Activated T-cell treated with anti-CD3 and anti-CD28 coated beads, Interleukin-2, amount 50 U/mL, for 1 hour (primary cell): Measurements from ENCODE around the gene JAM2.

Source experiments
- DNase-seq: peaks from one replicate; pipeline ENCODE4 v3.0.0-alpha.2; 2020

JAM2 gene

GRCh38 chr21:25722631-25723030, 83.6 kb downstream of the JAM2 start:
- no peak for DNase-seq

DNA sequence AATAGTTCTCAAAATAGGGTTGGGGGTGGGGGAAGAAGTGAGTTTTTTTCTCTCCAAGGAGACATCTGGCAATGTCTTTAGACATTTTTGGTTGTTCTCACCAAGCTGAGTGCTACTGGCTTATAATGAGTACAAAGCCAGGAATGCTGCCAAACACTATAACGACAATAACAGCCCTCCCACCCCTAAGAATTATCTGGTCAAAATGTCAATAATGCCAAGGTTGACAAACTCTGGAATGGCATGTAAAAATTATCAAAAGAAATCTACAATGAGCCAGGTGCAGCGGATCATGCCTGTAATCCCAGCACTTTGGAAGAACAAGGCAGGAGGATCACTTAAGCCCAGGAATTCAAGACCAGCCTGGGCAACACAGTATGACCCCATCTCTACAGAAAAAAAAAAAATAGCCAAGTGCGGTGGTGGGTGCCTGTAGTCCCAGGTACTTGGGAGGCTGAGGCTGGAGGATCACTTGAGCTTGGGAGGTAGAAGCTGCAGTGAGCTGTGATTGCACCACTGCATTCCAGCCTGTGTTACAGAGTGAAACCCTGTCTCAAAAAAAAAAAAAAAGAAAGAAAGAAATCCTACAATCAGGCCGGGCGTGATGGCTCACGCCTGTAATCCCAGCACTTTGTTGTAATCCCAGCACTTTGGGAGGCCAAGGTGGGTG, 93.2 kb downstream of the JAM2 start:
- DNase-seq: no peak

GRCh38 chr21:25733859-25734653, 95.0 kb downstream of the JAM2 start:
- DNase-seq: no peak

DNA sequence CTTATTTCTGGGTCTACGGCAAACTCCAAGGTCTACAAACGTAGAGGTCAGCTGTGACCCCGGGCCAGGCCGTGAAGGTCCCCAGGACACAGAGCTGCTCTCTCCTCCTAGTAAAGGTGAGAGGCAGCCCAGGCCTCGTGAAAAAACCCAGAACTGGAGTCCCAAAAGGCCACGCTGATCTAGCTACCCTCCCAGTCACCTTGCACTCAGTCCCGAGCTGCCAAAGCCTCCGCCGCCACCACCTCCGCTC, 95.5 kb downstream of the JAM2 start:
- DNase-seq: no peak

- peak; percentile 98 for DNase-seq
Observed at GRCh38 chr21:25734904-25735645, 96.0 kb downstream of the JAM2 start, which contains the start of the genes ATP5PF and GABPA. TSS of gene ATP5PF (minus strand) at chr21:25734904. CDS start at chr21:25729794, 5,110 bp downstream. TSS of gene GABPA (plus strand) at chr21:25734972. CDS start at chr21:25741599, 6,627 bp downstream.

DNA sequence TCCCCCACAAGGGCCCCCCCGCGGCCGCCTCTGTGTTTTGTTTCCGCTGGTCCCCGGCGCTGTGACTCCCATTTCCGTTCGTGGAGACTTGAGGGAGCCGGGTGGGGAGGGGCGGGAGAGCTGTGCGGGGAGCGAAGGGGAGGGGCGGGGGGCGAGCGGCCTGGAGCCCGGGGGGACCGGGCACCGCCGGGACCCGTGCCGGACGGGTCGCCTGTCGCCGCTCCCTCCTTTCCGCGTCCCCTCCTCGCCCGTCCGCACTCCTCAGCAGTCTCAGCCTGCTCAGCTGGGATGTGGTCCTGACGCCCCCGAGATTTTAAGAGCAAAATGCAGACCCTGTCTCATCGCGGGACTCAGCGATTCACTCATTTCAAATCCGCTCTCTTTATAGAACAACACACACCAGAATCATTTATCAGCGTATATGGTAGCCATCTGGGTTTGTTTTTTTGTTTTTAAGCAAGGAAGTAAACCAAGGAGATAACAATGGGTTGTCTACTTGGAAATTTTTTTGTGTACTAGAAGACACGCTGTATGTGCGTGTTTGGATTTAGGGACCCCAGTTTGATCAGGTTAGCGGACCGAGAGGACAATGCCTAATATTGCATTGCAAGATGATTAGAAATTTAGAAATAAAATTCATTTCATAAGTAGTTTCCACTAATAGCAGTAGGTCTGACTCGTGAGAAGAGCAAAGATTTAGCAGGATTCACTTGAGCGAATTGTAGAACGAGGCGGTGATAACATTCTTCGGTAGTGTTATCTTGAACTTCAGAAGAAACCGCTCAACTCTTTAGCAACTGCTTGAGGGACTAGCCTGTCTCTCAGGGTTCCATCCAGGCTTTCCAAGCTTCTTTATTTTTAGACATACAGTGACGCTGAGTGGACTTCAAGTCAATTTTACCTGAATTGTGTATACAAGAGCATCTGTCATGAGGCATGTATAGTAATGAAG, 96.9 kb downstream of the JAM2 start:
- no peak for DNase-seq

- DNase-seq: no peak
Observed at GRCh38 chr21:25737421-25737820, 98.4 kb downstream of the JAM2 start.

DNA sequence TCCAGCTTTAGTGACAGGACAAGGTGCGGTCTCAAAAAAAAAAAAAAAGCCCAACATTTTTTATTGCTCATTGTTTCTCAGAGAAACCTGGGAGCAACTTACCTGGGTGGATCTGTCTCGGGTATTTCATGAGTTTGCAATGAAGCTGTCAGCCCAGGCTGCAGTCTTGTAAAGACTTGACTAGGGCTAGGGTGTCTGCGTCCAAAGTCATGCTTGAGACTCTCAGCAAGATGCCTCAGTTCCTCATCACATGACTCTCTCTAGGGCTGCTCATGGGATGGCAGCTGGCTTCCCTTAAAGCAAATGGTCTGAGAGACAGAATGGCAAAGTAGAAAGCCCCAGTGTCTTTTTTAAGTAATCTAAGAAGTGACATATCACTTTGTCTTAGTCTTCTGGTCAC, 103.8 kb downstream of the JAM2 start:
- DNase-seq: no peak

- no peak for DNase-seq
Observed at GRCh38 chr21:25744854-25745253, 105.8 kb downstream of the JAM2 start.

- DNase-seq: no peak
Observed at GRCh38 chr21:25750085-25750484, 111.0 kb downstream of the JAM2 start.

GRCh38 chr21:25752416-25752815, 113.4 kb downstream of the JAM2 start:
- no peak for DNase-seq

DNA sequence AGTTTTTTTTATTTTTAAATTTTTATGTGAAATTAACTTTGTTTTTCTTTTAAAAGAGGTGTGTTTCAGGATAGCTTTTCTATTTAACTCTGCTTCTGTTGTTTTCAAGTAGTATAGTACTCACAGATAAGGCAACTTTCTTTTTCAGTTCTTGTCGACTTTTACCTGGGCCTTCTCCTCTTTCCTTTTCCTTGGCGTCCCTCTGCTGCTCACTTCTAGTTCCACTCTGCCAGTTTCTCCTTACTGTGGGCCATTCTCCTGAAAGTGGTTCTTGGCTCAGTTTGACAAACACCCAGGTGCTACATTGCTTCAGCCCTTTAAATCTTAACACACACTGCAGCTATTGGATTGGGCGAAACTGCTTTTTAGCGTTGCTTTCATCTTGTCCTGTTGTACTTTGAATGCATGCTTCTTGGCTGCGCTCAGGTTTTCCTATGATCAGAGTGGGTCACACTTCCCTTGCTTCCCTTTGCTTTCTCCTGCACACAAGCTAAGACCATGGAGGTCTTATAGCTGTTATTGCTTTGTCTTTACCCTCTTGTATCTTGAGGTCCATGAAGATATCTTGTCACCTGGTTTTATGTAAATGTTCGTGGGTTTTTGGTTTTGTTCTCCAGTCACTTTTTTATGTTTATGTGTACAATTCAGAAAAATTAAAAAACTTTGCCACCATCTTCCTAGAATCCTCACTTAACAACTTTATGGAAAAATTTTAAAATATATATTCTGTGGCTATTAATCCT, 117.3 kb downstream of the JAM2 start:
- DNase-seq: no peak

DNA sequence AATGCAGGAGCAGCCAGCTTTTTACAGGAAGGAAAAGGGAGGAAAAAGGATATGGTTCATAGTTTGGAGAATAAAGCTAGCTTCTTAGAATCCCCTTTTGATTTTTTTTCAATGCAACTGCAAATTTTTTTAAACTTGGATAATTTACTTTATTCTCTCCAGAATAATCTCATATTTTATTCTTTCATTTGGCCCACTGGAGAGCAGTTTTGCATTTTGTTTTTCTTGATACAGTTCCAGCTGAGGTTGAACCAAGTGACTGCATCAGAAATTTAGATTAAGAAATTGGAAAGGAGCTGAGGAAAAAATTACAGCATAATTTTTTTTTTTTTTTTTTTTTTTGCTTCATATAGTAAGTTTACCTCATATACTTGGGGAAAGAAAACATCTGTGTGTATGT, 118.5 kb downstream of the JAM2 start:
- no peak for DNase-seq

GRCh38 chr21:25759573-25759972, 120.5 kb downstream of the JAM2 start:
- no peak for DNase-seq

DNA sequence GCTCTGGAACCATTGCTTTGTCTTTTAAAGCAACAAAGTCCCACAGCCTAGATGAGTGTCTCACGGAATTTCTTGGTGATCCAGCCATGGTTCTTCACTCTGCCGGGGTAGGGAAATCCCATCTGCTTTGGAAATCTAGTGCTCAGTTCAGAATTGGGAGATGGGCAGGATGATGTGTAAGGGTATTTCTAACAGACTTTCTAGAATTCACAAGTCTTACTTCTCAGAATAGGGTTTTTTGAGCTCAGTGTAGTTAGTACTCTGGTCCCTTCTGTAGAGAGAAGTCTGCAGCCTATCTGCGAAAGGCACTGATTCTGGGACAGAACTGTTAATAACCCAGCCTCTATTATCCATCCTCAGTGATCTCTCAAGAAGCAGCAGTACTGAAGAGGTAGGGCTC, 121.0 kb downstream of the JAM2 start:
- no peak for DNase-seq

DNA sequence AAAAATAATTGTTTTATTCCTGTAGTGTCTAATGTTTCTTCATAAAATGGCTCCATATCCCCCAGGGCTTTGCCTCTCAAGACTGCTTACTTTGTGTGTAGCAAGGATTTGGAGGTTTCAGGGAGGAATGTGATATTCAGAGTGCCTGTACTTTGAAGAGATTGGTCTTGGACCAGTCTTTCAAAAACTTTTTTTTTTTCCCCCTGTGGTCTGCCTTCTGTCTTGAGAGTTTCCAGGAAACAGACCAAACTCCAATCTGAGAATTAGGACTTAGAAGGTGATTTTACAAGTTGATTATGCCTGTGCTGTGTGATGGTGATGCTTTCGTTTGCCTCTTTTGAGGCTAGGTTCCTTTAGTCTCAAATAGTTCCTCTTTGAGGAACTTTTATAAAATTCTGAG, 121.6 kb downstream of the JAM2 start:
- DNase-seq: no peak

GRCh38 chr21:25764065-25764464, 125.0 kb downstream of the JAM2 start:
- DNase-seq: no peak
